Erythroblast (primary cell): ENCODE measurements around the gene KRTAP9-1.

Experiments used
- DNase-seq, 2 experiments: peaks; one replicate each; lab custom pipeline; 2025; lab: John Stamatoyannopoulos, UW
- GATA1 ChIP-seq: IDR thresholded peaks from 2 replicates; pipeline ENCODE4 v1.6.1; 2011; ENCODE audit warnings: low read depth, mild to moderate bottlenecking, control low read depth, low read length, moderate library complexity
- POLR2A ChIP-seq: IDR thresholded peaks from 2 replicates; pipeline ENCODE4 v1.6.1; 2011; ENCODE audit warnings: mild to moderate bottlenecking, low read length

The KRTAP9-1 gene

GRCh38 chr17:41167561-41167960, 22.1 kb upstream of the KRTAP9-1 start:
- DNase-seq: no peak
- TF ChIP-seq GATA1: no peak
- TF ChIP-seq POLR2A: no peak

GRCh38 chr17:41168121-41168520, 21.6 kb upstream of the KRTAP9-1 start, which contains the start of gene KRTAP4-3:
Gene KRTAP4-3, minus strand, starts transcription at chr17:41168221. Its CDS starts 49 bp downstream, at chr17:41168172.
- TF ChIP-seq POLR2A (no peak), GATA1 (no peak)
- no peak for DNase-seq

GRCh38 chr17:41171886-41172285, 17.8 kb upstream of the KRTAP9-1 start:
- TF ChIP-seq POLR2A (no peak), GATA1 (no peak)

GRCh38 chr17:41176744-41177387, 12.8 kb upstream of the KRTAP9-1 start:
- no peak for TF ChIP-seq GATA1
- TF ChIP-seq POLR2A: no peak
- DNase-seq: no peak

More at GRCh38 chr17:41171886-41172285, 17.8 kb upstream of the KRTAP9-1 start:
- DNase-seq: no peak

- TF ChIP-seq GATA1 (no peak), POLR2A (no peak)
- DNase-seq: no peak
Observed at GRCh38 chr17:41177727-41178271, 11.9 kb upstream of the KRTAP9-1 start, which contains the start of gene KRTAP4-2. Gene KRTAP4-2, minus strand, starts transcription at chr17:41178221. Its CDS starts 57 bp downstream, at chr17:41178164.

- no peak for DNase-seq
- no peak for TF ChIP-seq POLR2A
- no peak for TF ChIP-seq GATA1
Observed at GRCh38 chr17:41178341-41178740, 11.3 kb upstream of the KRTAP9-1 start.

GRCh38 chr17:41178843-41179616, 10.7 kb upstream of the KRTAP9-1 start:
- no peak for DNase-seq
- TF ChIP-seq POLR2A (no peak), GATA1 (no peak)

GRCh38 chr17:41184480-41184961, 5.2 kb upstream of the KRTAP9-1 start, which contains the start of gene KRTAP4-1:
Gene KRTAP4-1, minus strand, starts transcription at chr17:41184911. Its CDS starts 57 bp downstream, at chr17:41184854.
- DNase-seq: no peak
- TF ChIP-seq GATA1 (no peak), POLR2A (no peak)

GRCh38 chr17:41185001-41185400, 4.7 kb upstream of the KRTAP9-1 start:
- DNase-seq: no peak
- TF ChIP-seq POLR2A (no peak), GATA1 (no peak)

- TF ChIP-seq GATA1 (no peak), POLR2A (no peak)
- DNase-seq: no peak
Observed at GRCh38 chr17:41186872-41187271, 2.8 kb upstream of the KRTAP9-1 start.

- no peak for TF ChIP-seq GATA1
- TF ChIP-seq POLR2A: no peak
- DNase-seq: no peak
Observed at GRCh38 chr17:41190328-41190727, 641 bp downstream of the KRTAP9-1 start.

- no peak for DNase-seq
Observed at GRCh38 chr17:41196068-41196467, 6.4 kb downstream of the KRTAP9-1 start.

GRCh38 chr17:41199421-41200078, 9.9 kb downstream of the KRTAP9-1 start:
- no peak for TF ChIP-seq GATA1
- TF ChIP-seq POLR2A: no peak
- no peak for DNase-seq

More at GRCh38 chr17:41196068-41196467, 6.4 kb downstream of the KRTAP9-1 start:
- no peak for TF ChIP-seq POLR2A
- no peak for TF ChIP-seq GATA1
